Globus pallidus (tissue), 1 donor: ENCODE measurements around the gene TMCO1.
"Not testable (repeated sequence)": the region's sequence is repeated elsewhere in the genome, so short reads cannot be mapped to it uniquely, and the experiment has no call there.

ENCODE experiments used
- DNase-seq: peaks from one replicate; pipeline ENCODE4 v3.0.0-alpha.2; 2015; ENCODE audit warnings: low spot score

The TMCO1 gene, protein sequence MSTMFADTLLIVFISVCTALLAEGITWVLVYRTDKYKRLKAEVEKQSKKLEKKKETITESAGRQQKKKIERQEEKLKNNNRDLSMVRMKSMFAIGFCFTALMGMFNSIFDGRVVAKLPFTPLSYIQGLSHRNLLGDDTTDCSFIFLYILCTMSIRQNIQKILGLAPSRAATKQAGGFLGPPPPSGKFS

DNA sequence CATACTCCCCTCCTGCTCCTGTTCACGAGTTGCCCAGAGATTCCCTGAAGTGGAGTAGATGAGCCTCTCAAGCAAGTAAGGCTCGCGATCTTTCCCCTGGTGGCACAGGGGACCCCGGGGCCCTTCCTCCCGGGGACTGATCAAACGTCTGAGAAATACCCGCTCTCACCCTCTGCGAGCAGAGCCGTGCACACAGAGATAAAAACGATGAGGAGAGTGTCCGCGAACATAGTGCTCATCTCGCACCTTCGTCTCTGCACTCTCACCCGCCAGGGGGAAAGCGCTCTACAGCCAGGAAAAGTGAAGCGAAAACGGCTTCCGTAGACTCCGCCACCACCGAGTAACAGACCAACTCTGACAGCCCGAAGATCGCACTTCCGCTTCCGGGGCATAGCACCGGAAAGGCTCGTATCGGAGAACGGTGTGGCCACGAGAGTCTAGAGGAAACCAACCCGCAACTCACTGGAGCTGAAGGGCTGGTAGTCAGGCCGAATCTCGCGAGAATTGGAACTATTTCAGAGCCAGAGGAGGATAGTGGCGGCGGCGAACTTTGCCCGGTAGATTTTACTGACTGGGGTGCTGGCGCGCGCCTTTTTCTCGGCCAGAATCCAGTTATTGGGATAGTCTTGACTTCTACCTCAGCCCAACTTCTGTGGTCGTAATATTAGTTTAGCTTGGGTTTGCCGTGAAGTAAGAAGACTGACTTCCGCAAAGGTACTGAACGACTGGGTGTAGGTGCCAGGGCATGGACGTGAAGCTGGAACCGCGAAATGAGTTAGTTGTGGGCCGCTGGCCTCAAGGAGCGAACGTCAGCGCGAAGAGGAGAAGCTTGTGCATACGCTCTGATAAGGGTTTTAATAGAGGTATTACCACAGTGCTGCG is at the start of gene TMCO1:
Gene TMCO1 (minus strand): TSS at position 356 of the 882 bp plus-strand sequence. CDS start 117 bp downstream, at position 239.
- peak; percentile 95 for DNase-seq

DNA sequence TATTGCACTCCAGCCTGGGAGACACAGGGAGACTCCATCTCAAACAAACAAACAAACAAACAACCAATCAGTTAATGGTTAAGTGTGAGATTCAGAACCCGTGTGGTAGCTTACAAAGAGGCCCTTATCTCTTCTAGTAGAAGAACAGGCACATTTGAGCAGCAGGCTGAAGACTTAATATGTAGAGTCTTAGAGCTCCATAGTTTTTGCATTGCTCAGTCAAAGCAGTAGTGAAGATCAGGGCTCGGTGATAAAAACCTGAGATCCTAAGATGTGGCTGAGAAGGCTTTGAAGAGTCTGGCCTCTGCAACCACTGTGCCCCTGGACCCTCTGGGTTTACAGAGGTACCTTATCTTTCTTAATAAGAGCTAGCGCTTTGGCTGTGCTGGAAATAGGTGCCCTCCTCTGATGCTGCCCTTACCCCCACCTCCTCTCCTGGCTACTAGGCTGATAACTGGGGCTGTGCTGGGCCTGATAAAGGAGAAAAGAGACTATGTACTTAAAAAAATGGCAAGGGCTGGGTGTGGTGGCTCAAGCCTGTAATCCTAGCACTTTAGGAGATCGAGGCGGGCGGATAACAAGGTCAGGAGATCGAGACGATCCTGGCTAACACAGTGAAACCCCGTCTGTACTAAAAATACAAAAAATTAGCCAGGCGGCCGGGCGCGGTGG is 48.3 kb upstream of the TMCO1 start:
- no peak for DNase-seq

DNA sequence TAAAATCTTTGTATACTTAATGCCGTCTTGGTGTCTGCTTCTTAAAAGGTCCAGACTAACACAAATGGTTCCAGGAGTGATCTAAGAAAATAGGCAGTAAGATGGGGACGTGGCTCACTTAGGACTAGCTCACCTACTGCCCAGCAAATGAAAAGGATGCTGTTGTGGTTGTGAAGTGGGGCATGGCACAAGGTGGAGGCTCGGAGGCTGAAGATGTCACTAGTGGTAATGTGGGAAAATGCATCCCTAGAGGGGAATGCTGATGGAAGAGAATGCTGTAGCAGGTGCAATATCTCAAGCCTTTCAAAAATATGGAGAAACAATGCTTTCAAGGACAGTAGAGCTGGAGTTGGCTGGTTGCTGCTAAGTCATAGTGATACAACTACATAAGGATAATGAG is 47.5 kb upstream of the TMCO1 start:
- no peak for DNase-seq

DNA sequence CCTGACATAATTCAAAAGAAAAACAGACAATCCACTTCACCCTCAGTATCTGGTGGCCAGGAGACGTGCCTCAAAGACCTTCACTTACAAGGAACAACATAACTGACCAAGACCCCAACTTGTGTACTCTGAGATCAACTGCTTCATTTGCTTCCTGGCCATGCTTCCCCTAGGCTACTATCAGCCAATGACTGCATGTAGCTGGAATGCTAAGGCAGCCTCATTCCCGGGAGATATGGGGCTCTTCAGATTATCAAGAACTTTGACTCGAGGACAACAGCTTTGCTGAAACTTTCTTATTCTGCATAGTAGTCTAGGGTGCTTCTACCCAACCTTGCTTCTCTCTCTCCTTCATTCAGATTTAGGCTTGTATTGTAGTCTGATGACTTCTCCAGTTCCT is 47.1 kb upstream of the TMCO1 start:
- DNase-seq, result no peak

DNA sequence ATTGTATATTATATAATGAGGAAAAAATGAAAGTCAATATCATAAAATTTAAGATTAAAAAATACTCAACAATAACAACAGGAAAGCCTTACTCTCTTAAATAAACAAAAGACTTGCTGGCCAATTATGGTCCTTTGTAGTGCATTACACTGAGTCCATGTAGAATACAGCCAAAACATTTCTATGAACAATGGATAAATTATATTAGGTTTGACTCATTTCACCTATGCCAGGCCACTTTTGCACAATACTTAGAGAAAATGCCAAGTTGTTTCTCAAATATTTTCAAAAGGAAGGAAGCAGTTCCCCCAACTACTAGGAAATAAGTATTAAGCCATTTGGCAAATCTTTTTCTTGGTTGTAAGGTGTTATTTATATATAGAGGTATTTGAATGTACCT is 38.9 kb upstream of the TMCO1 start:
- DNase-seq, result no peak

DNA sequence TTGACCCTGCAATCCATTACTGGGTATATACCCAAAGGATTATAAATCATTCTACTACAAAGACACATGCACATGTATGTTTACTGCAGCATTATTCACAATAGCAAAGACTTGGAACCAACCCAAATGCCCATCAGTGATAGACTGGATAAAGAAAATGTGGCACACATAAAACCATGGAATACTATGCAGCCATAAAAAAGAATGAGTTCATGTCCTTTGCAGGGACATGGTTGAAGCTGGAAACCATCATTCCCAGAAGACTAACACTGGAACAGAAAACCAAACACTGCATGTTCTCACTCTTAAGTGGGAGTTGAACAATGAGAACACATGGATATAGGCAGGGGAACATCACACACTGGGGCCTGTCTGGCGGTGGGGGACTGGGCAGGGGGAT is 35.8 kb upstream of the TMCO1 start:
- DNase-seq, result not testable (repeated sequence)

DNA sequence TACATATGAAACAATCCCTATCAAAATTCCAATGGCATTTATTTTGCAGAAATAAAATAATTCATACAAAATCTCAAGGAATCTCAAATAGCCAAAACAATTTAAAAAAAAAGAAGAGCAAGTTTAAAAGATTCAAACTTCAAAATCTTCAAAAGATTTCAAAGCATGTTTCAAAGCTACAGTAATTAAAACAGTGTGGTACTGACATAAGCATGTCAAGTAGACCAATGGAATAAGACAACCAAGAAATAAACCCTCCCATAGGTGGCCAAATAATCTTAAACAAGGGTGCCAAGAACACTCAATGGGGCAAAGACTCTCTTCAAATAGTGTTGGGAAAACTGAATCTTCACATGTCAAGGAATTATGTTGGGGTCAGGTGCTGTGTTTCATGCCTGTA is 30.7 kb upstream of the TMCO1 start:
- no peak for DNase-seq

DNA sequence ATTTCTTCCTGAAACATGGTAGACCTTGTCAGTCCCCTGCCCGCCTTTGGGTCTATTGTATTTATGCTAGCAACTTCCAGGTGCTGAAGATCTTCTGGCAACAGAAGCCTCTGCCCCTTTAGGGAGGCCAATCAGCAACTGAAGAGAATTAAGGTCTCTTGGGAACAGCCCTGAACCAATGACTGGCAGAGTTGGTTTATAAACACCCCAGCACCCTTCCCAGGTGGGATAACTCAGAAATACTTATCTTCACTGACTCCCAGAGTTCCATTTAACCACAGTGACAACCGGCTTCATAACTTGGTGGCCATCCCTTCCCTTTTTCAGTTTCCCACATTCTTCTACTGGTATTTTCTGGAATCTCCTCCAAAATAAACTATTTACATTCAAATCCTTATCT is 27.2 kb upstream of the TMCO1 start:
- no peak for DNase-seq

DNA sequence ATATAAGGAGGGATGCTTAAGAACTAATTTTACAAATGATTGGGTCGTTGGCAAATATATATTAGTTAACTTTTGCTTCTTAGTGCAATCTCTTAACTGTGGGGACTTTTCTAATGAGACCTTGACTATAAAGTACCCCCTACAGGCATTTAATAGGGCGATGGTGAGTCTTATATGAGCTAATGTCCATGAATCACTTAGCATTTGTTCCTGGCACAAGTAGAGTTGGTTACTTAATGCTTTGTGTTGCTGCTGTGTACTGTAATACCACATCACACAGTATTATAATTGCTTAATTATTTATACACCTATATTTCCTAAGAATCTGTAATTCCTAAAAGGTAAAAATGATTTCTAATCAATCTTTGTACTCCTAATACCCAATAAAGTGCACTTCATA is 25.3 kb upstream of the TMCO1 start:
- no peak for DNase-seq

DNA sequence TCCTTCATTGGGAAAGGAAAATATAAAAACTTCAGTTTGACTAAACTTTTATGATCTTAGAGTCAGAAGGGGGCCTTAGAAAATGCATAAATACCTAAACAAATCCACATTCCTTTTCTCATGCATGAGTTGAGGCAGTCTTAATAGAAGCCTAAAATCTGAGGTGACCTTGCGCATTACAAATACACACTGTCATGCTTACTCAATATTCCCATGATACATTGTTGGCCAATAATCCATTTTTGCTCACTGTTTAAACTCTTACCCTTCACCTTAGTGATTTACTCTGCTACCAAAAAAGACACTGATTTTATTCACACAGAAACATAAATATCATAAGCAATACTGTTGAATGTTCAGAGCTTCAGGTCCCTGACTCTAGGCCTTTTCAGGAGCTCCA is 19.1 kb upstream of the TMCO1 start:
- DNase-seq, result no peak

DNA sequence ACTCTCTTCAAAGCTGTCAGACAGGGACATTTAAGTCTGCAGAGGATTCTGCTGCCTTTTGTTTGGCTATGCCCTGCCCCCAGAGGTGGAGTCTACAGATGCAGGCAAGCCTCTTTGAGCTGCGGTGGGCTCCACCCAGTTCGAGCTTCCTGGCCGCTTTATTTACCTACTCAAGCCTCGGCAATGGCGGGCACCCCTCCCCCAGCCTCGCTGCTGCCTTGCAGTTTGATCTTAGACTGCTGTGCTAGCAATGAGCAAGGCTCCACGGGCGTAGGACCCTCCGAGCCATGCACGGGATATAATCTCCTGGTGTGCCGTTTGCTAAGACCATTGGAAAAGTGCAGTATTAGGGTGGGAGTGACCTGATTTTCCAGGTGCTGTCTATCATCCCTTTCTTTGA is 14.9 kb upstream of the TMCO1 start:
- DNase-seq, result not testable (repeated sequence)

DNA sequence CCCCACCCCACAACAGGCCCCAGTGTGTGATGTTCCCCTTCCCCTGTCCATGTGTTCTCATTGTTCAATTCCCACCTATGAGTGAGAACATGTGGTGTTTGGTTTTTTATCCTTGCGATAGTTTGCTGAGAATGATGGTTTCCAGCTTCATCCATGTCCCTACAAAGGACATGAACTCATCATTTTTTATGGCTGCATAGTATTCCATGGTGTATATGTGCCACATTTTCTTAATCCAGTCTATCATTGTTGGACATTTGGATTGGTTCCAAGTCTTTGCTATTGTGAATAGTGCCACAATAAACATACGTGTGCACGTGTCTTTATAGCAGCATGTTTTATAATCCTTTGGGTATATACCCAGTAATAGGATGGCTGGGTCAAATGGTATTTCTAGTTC is 9.5 kb upstream of the TMCO1 start:
- not testable (repeated sequence) for DNase-seq

DNA sequence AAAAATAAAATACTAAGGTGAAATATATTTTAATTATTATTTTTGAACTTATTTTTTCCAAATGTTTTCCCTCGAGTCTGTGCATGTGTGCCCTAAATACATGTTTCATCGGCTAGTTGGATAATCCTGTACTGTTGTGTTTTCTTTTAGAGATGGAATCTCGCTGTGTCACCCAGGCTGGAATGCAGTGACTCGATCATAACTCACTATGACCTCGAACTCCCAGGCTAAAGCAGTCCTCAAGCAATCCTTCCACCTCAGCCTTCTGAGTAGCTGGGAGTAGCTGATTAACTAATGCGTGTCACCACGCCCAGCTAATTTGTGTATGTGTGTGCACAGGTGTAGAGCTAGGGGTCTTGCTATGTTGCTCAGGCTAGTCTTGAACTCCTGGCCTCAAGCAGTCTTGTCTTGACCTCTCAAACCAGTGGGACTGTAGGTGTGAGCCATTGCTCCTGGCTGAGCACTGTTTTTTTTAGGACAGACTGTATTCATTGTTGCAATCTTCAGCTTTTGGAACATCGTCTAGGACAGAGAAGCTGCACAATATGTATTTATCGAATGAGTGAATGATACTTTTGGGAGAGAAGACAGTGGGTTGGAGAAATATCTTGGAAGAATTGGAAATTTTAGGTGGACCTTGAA is 4.8 kb upstream of the TMCO1 start:
- no peak for DNase-seq

DNA sequence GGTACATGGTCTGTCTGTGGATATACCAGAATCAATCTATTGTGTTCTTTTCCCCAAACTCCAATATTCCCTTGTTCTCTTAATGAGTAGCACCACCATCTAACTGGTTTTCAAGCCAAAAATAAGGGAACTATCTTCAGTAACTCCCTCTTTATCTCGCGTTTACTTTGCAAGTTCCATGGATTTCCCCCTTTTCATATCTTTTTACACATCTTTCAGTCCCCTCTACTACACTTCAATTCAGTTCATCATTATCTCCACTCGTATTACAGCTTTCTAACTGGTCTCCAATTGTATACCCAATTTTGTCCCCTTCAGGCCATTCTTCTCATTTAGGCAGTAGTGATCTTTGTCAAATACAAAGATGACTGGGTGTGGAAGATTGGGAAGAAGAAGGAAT is 4.1 kb upstream of the TMCO1 start:
- no peak for DNase-seq

DNA sequence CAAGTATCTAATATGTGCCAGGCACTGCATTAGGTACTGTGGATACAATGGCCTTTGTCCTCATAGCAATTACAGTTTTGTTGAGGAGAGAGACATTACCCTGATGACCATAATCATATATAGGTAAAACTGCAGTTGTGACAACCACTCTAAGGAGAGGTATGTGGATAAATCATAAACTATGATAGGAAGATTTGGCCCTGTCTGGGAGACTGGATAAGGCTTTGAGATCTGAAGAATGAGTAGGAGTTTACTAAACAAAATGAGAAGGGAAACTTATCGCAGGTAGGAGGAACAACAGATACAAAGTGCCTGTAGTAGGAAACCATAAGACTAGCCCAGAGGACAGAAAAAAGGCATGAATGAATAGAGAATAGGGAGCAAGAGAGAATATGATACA is 4.4 kb downstream of the TMCO1 start:
- no peak for DNase-seq

DNA sequence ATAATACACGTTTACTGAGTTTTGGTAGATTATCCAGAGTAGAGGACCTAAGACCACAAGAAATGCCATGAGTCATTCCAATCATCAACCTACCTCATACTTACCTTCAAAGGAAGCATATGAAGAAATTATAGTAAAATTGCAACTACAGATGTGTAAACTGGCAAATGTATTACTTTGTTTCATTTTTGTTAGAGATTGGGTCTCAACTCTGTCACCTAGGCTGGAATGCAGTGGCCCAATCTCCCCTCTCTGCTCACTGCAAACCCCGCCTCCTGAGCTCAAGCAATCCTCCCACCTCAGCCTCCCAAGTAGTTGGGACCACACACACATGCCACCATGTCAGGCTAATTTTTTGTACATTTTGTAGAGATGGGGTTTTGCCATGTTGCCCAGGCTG is 5.2 kb downstream of the TMCO1 start:
- no peak for DNase-seq

DNA sequence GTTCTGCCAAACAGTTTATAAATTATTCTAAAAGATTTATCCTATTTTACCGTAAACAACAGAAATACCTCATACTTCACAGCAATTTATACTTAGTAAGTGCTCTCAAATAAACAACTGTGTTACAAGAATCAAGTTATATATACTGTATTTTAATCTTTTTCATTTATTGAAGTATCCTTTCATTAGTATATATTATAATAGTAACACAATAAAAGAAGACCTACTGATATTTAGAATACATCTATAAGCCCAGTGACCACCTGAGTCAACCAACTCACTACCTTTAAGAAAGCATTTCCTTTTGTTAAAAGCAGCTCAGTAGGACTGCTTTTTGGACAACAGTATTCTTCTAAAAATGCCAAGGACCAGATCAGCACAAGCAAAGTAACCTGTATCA is 5.9 kb downstream of the TMCO1 start:
- no peak for DNase-seq

DNA sequence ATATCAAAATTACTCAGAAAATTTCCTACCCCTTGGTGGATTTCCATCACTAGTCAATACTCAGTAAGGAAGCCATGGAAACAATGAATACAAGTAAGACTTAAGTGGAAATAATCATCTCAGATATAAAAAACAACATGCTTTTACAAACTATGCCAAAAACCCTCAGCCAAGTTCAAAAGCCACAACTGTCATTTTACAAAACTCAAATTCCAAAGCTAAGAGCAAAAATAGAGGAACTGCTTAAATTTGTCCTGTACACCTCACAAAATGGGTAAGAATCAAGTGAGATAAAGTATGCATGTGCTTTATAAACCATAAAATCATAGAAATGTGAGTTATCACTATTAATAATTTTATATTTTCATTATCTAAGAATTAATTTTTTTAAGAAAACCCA is 9.6 kb downstream of the TMCO1 start:
- no peak for DNase-seq

DNA sequence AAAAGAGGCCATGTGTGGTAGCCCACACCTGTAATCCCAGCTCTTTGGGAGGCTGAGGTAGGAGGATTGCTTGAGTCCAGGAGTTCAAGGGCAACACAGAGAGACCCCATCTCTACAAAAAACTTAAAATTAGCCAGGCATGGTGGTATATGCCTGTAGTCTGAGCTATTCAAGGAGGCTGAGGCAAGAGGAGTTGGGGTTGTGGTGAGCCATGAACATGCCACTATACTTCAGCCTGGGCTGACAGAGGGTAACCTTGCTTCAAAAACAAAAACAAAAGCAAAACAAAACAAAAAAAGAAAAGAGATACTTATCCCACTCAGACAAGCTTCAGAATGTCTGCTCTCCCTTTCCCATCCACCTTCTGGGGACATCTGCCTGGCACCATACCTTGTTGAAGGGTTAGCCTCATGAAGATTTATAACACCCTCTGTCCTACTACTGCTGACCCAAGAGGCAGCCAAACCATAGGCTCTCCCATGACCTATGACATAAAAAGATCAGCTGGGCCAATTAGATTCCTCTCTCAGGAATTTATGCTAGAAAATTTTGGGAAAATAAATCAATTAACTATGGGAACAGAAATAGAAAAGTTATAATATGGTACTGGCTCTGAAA is 13.2 kb downstream of the TMCO1 start:
- DNase-seq, result no peak

DNA sequence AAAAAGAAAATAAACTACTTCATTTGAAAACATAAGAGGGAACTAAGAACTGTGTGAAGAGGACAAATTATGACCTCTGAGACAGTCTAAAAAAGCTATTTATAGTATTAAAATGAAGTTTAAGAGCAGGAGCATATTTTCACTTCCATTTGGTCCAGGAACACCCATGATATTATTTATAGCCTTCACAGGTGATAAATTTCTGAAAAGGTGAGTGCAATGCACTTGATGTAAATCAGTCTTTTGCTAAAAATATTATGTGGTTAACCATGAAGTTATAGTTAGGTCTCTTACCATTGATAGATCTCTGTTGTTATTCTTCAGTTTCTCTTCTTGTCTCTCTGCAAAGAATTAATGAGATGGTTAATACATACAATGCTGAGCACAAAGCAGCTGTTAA is 14.7 kb downstream of the TMCO1 start:
- DNase-seq, result no peak

DNA sequence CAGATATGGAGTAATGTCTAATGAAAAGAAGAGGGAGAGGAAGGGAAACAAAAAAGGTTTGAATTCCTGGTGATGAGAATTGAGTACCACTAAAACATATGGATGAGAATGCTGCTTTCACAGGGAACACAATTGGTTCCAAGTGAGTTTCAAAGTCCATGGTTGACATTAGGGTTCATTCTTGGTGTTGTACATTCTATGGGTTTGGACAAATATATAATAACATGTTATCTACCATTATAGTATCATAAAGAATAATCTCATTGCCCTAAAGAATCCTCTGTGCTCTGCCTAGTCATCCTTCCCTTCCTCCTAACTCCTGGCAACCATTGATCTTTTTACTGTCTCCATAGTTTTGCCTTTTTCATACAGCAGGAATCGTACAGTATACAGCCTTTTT is 20.1 kb downstream of the TMCO1 start:
- no peak for DNase-seq
